K562 (cell line): Measurements from ENCODE around the gene RABEPK. TPM values are rescaled to one million over a fixed set of nuclear protein-coding genes. Genes with fewer than 3 reads are reported as not detected.

Experiments used
- CAMTA2 ChIP-seq: fragments of 250-450 bp; sonication (Bioruptor Pico); conservative IDR thresholded peaks from 2 replicates; pipeline ENCODE4 v1.5.1; 2022
- CREB3L1 ChIP-seq: fragments of 450-650 bp; IDR thresholded peaks from 2 replicates; pipeline ENCODE4 v1.6.1; 2014; ENCODE audit warnings: low read depth, mild to moderate bottlenecking, moderate library complexity, borderline replicate concordance
- DNMT1 ChIP-seq: fragments of 450-650 bp; IDR thresholded peaks from 2 replicates; pipeline ENCODE4 v1.6.1; 2016; ENCODE audit warnings: antibody characterized with exemption, mild to moderate bottlenecking
- E2F1 ChIP-seq: sonication (generic); formaldehyde crosslinking; IDR thresholded peaks from 2 replicates; pipeline ENCODE4 v1.8.1; 2023; ENCODE audit warnings: mild to moderate bottlenecking, missing genetic modification reagents, moderate library complexity
- HDAC3 ChIP-seq: fragments of 450-650 bp; IDR thresholded peaks from 2 replicates; pipeline ENCODE4 v1.6.1; 2018; ENCODE audit warnings: borderline replicate concordance, mild to moderate bottlenecking, moderate library complexity; ENCODE audit not compliant: partially characterized antibody
- HEY1 ChIP-seq: fragments of 250-450 bp; sonication (Bioruptor Pico); IDR thresholded peaks from 2 replicates; pipeline ENCODE4 v1.5.0; 2020; ENCODE audit warnings: mild to moderate bottlenecking, moderate library complexity, borderline replicate concordance
- KAT8 ChIP-seq: fragments of 450-650 bp; IDR thresholded peaks from 2 replicates; pipeline ENCODE4 v1.6.1; 2016; ENCODE audit warnings: low read depth, mild to moderate bottlenecking
- KDM1A ChIP-seq, 2 experiments: fragments of 450-650 bp; IDR thresholded peaks; 2 replicates each; pipeline ENCODE4 v1.6.1; 2016; ENCODE audit warnings: mild to moderate bottlenecking in 2 of 2
- KHSRP ChIP-seq: fragments of 450-650 bp; IDR thresholded peaks from 2 replicates; pipeline ENCODE4 v1.6.1; 2017
- SNRNP70 ChIP-seq: fragments of 200-400 bp; formaldehyde crosslinking; optimal IDR thresholded peaks from 2 replicates; pipeline ENCODE3; 2017; ENCODE audit warnings: low read depth, low read length
- SP2 ChIP-seq: IDR thresholded peaks from 2 replicates; pipeline ENCODE4 v1.6.1; 2011; ENCODE audit warnings: mild to moderate bottlenecking, low read depth, low read length, moderate library complexity; ENCODE audit not compliant: poor library complexity, severe bottlenecking; ENCODE audit errors: extremely low read depth
- THAP12 ChIP-seq: fragments of 250-450 bp; sonication (Bioruptor Pico); IDR thresholded peaks from 2 replicates; pipeline ENCODE4 v1.9.0; 2021; ENCODE audit warnings: mild to moderate bottlenecking, inconsistent platforms
- TRIM25 ChIP-seq: fragments of 450-650 bp; IDR thresholded peaks from 2 replicates; pipeline ENCODE4 v1.7.0; 2016; ENCODE audit warnings: borderline replicate concordance
- ZNF12 ChIP-seq: sonication (generic); formaldehyde crosslinking; IDR thresholded peaks from 2 replicates; pipeline ENCODE4 v1.4.0; 2020; ENCODE audit warnings: mild to moderate bottlenecking, missing genetic modification reagents
- ZNF449 ChIP-seq: fragments of 250-450 bp; sonication (Bioruptor Pico); IDR thresholded peaks from 2 replicates; pipeline ENCODE4 v1.8.0; 2022; ENCODE audit warnings: moderate library complexity, mild to moderate bottlenecking, inconsistent platforms
- ZNF512 ChIP-seq: IDR thresholded peaks from 2 replicates; pipeline ENCODE4 v1.6.1; 2016; ENCODE audit warnings: missing genetic modification characterization, missing compliant biosample characterization
- ZNF785 ChIP-seq: fragments of 250-450 bp; sonication (Bioruptor Pico); IDR thresholded peaks from 2 replicates; pipeline ENCODE4 v1.4.0; 2020; ENCODE audit warnings: mild to moderate bottlenecking
- polyA plus RNA-seq, 8 experiments: library from polyadenylated mRNA; depleted of rRNA in 4 of 8; stranded (reverse) in 5 of 8; unstranded in 3 of 8; fragments of >200 nt; fragmentation: Nextera tagmentation in 2 of 8; fragmentation: Illumina TruSeq in 1 of 8; extraction: Ambion mirVana in 2 of 8; extraction: Trizol in 1 of 8; gene quantifications; 2 replicates each; pipeline versions ENCODE4 v1.2.1 to v1.2.3, GENCODE V29; 2011 to 2014; ENCODE audit warnings: inconsistent platforms in 1 of 8, missing spikeins in 1 of 8
- total RNA-seq, 7 experiments: library from RNA; depleted of rRNA in 6 of 7; stranded (reverse); fragments of >200 nt in 6 of 7; fragmentation: Illumina TruSeq in 2 of 7; extraction: Trizol in 2 of 7; gene quantifications; 2 replicates each; pipeline versions ENCODE4 v1.2.1 to v1.2.3, GENCODE V29; 2011 to 2021; ENCODE audit warnings: low replicate concordance in 1 of 7

Gene RABEPK
- total and polyA plus RNA-seq, 9 of the 15 experiments (the other 6 are each of a cell fraction or from before 2014, with no cell fraction given) = 38.3 to 113 (median 52.8) TPM

GRCh38 chr9:125241000-125241862 is 40.9 kb downstream of the RABEPK start, which contains the start of gene HSPA5 (continued):
- TF ChIP-seq ZNF449 (CRISPR knock-in tag) (no peak), CAMTA2 (CRISPR knock-in tag) (no peak), DNMT1 (no peak), SNRNP70 (no peak), KAT8 (no peak), THAP12 (peak; percentile 95), ZNF512 (no peak), E2F1 (peak; percentile 86), KHSRP (no peak), KDM1A (IDR thresholded peaks at IDR 0.05) (no peak), CREB3L1 (no peak), HEY1 (CRISPR knock-in tag) (peak; percentile 79; the same call in 1 of the 2 replicates), SP2 (peak; percentile 82), ZNF785 (CRISPR knock-in tag) (no peak), HDAC3 (no peak), ZNF12 (peak; percentile 71; the same call in 1 of the 2 replicates), TRIM25 (no peak)
